Epithelial cell of proximal tubule (primary cell): ENCODE results near the gene RPP38. TPM values are rescaled to one million over a fixed set of nuclear protein-coding genes. Genes with fewer than 3 reads are reported as not detected.
A peak's percentile ranks its signal among the peaks of the same experiment; 100 is the strongest.

Experiments
- DNase-seq: peaks from one replicate; pipeline ENCODE4 v3.0.0-alpha.2; 2011; ENCODE audit warnings: low read depth
- H3K4me3 ChIP-seq: 2 replicates; pipeline ENCODE4 v1.5.1; 2011; ENCODE audit warnings: low read depth, mild to moderate bottlenecking, low read length
- total RNA-seq: library from RNA; depleted of rRNA; stranded (reverse); fragments of >200 nt; gene quantifications from 2 replicates; pipeline ENCODE4 v1.2.3, GENCODE V29; 2015
- TF ChIP-seq, protein P1 (sequence below): conservative IDR thresholded peaks from 2 replicates; pipeline ENCODE4 v1.5.1; 2012; ENCODE audit warnings: low read depth, mild to moderate bottlenecking, low read length

RPP38 gene
- total RNA-seq, 1 donor from 2014 or later, result 26.1 TPM

DNA sequence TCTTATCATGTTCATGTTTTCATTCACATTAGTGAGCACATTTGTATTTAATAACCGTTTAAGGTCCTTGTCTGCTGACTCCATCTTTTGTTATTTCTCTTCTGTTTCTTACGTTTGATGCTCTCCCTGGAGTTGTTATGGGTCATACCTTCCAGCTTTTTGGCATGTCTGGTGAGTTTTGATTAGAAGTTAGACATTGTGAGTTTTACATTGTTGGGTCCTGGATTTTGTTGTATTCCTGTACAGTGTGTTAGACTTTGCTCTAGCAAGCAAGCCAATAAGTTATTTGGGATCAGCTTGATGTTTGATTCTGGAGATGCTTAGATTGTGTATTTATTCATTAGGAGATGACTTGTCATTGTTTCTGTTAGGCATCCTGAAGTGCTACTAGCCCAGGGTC, 36.5 kb upstream of the RPP38 start:
- DNase-seq, result no peak
- TF ChIP-seq, protein P1, sequence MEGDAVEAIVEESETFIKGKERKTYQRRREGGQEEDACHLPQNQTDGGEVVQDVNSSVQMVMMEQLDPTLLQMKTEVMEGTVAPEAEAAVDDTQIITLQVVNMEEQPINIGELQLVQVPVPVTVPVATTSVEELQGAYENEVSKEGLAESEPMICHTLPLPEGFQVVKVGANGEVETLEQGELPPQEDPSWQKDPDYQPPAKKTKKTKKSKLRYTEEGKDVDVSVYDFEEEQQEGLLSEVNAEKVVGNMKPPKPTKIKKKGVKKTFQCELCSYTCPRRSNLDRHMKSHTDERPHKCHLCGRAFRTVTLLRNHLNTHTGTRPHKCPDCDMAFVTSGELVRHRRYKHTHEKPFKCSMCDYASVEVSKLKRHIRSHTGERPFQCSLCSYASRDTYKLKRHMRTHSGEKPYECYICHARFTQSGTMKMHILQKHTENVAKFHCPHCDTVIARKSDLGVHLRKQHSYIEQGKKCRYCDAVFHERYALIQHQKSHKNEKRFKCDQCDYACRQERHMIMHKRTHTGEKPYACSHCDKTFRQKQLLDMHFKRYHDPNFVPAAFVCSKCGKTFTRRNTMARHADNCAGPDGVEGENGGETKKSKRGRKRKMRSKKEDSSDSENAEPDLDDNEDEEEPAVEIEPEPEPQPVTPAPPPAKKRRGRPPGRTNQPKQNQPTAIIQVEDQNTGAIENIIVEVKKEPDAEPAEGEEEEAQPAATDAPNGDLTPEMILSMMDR, result no peak
- H3K4me3 ChIP-seq, result no peak overlapping the region

DNA sequence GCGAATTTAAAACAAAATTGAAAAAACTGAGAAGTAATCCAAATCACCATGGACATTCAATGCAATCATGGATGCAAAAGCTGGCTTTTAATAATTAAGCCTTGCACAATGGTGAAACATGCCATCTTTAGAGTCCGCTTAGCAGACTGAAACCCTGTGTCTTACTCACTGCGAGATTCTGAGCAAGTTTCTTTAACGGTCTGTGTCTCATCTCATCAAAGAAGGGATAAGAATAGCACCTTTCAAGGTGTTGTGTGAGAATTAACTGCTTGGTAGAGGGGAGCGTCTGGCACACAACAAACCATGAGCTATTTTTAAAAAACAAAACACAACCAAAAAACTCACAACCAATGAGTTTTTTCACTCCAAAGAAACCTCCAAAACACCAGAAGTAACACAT, 30.0 kb upstream of the RPP38 start:
- TF ChIP-seq, protein P1, result no peak
- DNase-seq, result no peak
- no peak overlapping the region for H3K4me3 ChIP-seq

DNA sequence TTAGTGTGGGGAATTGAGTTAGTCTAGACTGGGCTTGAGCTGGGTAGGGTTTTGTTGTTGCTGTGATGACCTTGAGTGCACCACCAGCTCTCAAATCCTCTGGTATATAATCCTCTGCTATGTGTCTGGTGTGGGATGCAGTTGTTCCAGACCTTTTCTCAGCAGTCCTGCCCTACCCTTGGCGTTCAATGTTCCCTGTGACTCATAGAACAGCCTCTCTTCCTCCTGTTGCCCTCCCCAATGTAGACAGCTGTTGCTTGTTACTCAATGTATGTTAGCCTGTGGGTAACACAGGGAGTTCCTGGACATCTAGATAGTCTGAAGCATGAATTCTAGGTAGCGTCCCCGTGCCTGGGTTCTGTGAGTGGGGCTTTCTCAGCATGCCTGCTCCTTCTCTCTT, 28.4 kb upstream of the RPP38 start:
- TF ChIP-seq, protein P1, result no peak
- no peak overlapping the region for H3K4me3 ChIP-seq
- no peak for DNase-seq

DNA sequence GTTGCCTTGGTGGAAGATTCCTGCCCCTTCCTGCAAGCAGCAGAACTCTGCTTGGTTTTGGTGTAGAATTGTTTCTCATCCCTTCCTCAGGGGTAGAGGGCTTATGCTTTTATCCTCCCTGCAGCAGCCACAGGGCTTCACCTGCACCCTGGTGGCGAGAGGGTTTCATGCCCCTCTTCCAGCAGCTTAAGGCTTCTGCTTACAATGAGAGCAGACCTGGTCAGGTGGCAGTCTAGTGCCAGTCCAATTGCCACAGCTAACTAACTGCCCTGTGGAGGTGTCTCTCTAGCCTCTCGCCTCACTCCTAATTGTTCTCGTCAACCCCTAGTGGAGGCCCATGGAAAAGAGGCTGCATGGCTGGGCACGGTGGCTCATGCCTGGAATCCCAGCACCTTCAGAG, 27.9 kb upstream of the RPP38 start:
- H3K4me3 ChIP-seq, result no peak overlapping the region
- no peak for DNase-seq
- TF ChIP-seq, protein P1, result no peak

DNA sequence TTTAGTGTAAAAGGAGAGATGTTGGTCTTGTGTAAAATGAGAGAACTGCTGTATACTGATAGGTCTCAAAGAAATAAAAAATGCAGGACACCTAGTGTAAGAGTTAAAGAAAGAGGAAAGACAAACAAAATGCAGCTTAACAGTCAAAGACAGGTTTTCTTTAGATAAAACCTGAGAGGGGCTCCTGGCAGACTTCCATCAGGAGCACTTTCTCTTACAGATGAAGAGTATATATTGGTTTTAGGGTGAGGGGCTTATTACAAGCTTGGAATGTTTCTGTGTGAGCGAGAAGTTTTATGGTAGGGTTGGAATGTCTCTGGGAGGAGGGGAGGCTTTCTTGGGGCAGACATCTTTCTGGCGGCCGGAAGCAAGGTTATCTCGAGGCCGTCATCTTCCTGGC, 24.8 kb upstream of the RPP38 start:
- DNase-seq, result no peak
- no peak overlapping the region for H3K4me3 ChIP-seq
- TF ChIP-seq, protein P1, result no peak

DNA sequence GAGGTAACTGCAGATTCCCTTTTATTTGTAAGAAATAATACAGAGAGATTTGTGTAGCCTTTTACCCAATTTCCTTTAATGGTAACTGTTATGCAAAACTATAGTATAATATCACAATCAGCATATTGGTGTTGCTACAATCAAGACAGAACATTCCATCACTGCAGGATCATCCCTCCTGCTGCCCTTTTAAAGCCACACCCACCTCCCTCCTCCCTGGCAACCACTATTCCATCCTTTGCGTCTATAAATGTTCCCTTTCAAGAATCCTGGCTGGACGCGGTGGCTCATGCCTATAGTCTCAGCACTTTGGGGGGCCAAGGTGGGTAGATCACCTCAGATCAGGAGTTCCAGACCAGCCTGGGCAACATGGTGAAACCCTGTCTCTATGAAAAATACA, 21.7 kb upstream of the RPP38 start:
- TF ChIP-seq, protein P1, result no peak
- no peak overlapping the region for H3K4me3 ChIP-seq
- DNase-seq, result no peak

DNA sequence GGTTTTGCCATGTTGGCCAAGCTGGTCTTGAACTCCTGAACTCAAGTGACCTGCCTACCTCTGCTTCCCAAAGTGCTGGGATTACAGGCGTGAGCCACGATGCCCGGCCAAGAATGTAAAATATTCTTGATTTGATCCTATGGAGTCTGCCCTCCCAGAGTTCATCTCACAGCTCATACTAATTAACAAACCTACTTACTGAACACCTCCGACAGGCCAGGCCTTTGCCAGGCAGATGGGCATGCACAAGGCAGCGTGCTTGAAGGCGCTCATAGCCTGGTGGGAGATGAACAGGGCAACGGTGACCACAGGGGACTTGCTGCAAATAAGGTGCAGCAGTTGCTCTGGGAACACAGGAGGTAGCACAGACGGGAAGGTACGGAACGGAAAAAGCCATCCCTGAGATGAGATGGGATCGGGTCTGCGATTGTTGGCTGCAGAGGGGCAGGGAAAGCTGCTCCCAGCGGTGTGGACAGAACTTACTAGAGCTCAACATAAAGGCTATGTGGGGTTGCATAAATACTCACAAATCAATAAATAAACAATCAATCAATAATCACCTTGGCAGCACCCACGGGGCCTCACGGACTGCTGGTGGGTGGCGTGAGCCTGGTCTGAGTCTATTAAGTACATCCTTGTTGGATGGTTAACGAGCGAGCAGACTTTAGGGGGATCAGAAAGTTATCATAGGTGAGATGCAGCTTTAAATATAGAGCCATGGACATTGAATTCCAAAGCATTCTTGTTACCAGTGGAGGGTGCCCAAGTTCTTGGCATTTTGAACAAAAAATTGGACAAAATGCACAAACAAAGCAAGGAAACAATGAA, 13.3 kb upstream of the RPP38 start:
- no peak for DNase-seq
- TF ChIP-seq, protein P1, result peak; percentile 26
- H3K4me3 ChIP-seq, result peak overlapping the region; percentile 60
